Measurements from ENCODE around the gene AUTS2.

GRCh38 chr7:69622960-69623359 is 24.7 kb downstream of the AUTS2 start:
- TF ChIP-seq POLR2A (IDR thresholded peaks at IDR 0.05) = no peak
- no peak for TF ChIP-seq CTCF (IDR thresholded peaks at IDR 0.05)
- TF ChIP-seq POLR2AphosphoS5 (IDR thresholded peaks at IDR 0.05) = no peak
